GM21737 (cell line): ENCODE measurements around the gene CREB3.
A peak's percentile ranks its signal among the peaks of the same experiment; 100 is the strongest.

Experiments used
- ATAC-seq: cut with Tn5 transposase; IDR thresholded peaks from one replicate; pipeline ENCODE4 v1.9.1; 2021; ENCODE audit warnings: mild to moderate bottlenecking, moderate library complexity; ENCODE audit not compliant: unreplicated experiment

Gene CREB3, protein sequence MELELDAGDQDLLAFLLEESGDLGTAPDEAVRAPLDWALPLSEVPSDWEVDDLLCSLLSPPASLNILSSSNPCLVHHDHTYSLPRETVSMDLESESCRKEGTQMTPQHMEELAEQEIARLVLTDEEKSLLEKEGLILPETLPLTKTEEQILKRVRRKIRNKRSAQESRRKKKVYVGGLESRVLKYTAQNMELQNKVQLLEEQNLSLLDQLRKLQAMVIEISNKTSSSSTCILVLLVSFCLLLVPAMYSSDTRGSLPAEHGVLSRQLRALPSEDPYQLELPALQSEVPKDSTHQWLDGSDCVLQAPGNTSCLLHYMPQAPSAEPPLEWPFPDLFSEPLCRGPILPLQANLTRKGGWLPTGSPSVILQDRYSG

DNA sequence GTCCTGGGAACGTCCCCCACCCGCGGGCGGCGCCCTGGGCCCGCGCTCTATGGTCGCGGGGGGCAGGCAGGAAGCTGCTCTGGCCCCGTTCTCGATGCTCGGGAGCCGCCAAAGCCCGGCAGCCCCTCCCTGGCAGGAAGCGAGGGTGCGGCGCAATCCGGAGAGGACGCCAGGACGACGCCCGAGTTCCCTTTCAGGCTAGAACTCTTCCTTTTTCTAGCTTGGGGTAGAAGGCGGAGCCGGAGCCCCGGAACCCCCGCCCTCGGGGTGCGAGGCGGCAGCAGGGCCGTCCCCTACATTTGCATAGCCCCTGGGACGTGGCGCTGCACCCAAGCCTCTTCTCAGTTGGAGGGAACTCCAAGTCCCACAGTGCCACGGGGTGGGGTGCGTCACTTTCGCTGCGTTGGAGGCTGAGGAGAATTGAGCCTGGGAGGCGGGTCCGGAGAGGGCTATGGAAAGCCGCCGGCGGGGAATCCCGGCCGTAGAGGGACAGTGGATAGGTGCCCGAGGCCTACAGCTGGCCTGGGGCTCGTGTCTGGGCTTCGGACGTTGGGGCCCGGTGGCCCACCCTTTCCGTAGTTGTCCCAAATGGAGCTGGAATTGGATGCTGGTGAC, at the start of gene CREB3, which contains the start of gene TLN1:
CREB3 (plus strand) TSS at position 482 of the 615 bp plus-strand sequence; CDS start at position 589, 107 bp downstream.
TLN1 (minus strand) TSS at position 11 of the 615 bp plus-strand sequence. CDS start 6,501 bp downstream, outside the sequence.
- ATAC-seq, result peak; percentile 71

DNA sequence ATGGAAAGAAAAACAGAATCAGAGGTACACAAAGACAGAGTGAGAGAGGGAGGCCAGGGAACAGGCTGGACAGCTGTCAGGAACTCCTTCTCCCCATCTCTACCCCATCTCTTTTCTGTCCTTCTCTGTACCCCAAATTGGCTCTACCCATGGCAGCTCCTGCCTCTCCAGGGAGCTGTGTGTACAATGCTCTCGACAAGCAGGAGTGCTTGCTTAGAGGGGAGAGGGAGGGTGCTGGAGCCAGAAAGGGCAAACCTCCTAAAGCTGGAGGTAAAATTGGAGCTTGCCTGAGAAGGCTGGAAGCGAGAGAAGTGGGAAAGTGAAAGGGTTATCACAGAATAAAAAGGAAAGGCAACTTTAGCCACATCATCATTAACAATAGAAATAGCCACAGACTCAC, 49.1 kb upstream of the CREB3 start:
- ATAC-seq, result no peak

DNA sequence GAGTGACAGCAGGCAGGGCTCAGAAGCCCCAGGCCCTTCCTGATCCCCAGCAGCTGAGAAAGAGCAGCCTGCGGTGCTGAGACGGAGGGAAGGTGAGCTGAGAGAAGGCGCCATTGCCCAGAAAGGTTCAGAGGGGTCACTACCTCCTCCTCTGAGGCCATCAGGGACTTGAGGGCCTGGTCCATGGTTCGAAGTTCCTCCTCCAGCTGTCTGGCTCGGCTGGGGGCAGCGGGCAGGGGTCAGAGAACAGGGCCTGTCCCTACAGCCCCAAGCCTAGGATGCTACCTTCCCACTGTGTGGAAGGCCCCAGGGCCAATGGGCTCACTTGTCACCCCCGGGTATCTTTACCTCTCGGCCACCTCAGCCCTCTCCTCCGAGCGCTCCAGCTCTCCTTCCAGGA, 47.5 kb upstream of the CREB3 start:
- no peak for ATAC-seq

DNA sequence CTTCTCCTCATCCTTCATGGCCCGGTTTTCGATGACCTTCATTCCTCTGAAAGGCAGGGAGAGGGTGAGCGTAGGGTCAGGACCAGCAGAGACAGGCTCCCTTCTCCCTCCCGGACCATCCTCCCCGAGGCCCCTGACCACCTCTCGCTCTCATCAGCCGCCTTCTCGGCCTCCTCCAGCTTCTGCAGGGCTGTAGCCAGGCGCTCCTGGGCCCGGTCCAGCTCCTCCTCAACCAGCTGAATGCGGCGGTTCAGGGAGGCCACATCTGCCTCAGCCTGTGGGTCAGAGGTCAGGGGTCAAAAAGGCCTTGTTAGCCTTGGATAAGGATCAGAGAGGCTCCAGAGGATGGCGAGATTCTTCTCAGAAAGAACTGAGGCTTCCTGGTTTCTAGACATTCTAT, 47.0 kb upstream of the CREB3 start:
- ATAC-seq, result no peak

DNA sequence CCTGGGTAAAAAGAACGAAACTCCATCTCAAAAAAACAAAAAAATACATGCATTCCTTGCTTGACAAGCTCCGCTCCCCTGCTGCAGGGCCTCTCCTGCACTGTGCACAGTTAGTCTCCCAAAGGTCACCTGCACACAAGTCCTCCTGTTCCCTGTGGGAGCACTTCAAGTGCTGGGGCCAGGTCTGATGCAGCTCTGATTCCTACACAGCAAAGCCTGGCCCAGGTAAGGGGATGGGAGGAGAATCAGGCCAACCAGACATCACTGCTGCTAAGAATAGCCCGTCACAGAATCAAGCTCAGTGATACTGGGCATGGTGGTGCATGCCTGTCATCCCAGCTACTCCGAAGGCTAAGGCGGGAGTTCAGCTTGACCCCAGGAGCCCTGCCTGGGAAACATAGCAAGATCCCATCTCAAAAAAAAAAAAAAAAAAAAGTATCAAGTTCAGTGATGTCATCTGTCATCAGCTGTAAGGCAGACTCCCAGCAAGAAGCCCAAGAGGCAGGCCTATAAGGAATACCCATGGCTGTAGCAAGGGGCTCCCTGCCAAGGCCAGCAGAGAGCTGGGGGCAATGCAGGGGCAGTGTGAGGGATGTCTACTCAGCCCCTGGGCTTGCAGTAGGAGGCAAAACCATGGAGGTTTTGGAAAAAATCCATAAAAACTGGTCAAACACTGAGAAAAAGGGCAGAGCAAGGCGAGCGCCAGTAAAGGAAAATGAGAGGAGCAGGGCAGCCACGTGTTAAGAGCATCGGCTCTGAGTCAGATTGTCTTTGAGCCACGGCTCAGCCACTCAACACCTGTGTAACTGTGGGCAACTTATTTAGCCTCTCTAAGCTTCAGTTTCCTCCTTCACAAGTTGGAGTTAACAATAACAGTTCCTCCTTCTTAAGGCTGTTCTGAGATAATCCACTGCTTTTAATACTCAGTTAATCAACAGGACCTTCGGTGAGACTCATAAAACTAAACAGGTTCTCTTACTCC, 46.0 kb upstream of the CREB3 start:
- no peak for ATAC-seq

DNA sequence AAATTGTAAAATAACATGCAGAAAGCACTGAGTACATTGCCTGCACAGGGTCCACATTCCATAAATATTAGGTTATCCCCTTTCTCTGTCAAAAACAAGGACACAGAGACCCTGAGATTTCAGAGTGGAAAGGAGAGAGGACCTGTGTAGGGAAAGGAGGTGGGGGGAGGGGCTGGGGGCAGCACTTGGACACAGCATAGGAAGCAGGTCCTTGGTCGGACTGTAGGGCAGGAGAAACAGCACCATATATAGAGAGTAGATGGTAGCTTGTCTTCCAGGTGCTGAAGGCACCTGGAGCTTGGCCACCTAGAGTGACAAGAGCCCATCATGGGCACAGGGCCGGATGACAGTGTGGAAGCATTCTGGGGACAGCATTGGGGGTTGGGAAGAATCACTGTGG, 45.2 kb upstream of the CREB3 start:
- no peak for ATAC-seq

DNA sequence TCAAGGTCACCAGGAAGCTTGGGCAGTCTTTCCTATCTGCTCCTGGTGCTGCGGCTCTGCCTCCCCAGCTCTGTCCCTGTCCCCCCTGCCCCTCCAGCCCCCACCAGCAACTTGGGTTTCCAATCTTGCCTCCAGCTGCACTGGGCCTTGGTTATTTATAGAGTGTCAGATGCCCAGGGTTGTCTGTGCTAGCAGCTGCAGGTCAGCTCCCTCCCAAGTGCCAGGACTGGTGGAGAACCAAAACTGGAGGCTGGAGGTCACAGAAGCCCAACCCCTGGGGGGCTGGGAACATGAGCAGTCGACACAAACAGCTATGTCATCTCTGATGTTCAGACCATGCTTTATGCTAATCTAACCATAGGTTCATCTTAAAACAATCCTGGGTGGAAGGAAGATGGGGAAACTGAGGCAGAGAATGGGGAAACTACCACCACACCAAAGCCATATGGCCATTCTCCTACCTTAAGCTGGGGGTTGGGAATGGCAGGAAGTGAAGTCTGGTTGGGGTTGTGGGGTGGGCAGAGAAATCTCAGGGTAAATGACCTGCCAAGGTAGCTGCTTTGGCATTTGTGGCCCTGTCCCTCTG, 44.4 kb upstream of the CREB3 start:
- ATAC-seq, result no peak

DNA sequence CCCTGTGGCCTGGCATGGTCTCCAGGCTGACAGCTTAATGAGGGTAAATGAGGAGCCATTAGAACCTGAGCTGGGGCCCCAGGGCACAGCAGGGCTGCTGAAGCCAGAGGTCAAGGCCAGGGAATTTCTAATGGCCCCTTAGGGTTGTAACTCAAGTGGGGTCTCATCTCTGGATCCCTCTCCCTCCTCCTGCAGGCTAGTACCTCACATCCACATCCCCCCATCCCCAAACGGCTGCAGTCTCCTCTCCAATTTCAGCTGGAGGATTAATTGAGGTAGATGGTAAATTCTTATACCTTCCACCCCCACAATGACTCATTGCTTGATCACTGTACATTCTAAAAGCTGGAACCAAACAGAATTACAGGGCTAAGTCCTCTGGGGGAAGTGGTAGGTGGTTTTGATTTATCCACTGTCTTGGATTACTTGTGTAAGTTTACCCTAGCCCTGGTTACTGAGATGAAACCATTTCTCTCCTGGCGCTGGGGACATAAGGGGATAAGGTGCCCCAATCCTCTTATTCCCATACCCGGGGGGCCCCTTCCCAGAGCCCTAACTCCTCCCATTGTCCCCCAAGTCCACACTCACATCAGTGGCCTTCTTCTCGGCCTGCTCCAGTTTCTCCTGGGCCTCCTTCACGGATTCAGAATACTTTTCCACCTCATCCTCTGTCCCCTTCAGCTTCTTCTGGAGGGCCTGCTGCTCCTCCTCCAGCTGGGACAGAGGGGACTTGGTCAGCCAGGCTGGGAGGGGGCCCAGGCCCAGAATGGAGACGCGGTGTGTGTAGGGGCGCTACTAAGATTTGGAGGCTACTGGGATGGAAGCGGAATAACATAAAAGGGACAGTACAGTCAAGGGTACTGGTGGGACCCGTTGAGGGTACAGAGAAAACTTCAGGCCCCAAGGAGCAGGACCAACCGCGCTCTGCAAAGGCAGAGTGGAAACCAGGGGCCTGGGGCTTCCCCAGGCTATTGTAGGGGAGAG, 43.6 kb upstream of the CREB3 start:
- no peak for ATAC-seq

DNA sequence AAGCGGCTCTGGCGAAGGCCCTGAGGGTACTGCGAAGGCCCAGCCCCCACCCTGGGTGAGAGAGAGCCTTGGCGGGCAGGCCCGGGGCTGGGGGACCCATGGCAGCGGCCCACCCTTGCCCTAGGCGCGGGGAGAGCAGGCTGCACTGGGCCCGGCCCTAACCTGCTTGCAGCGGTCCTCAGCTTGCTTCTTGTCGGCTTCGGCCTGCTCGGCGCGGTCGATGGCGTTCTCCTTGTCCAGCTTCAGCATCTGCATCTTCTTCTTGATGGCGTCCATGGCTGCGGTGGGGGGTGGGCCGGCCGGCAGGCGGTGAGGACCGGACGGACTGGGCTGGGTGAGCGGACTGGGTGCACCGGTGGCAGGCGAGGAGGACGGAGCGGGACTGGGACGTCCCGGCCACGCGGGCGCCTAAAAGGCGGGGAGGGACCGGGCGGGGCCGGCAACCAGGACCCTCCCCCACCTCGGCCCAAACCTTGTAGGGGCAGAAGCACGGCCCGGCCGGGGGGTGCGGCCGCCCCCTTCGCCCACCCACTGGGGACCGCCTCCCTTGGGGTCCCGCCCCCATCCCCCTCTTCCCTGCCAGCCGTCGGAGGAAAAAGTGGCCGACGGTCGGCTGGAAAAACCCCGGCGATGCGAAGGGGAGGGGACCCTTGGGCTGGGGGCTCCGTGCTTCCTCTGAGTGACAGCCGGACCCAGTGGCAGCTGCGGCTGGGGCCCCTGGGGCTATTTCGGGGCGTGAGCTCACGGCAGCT, 42.7 kb upstream of the CREB3 start, which contains the start of gene TPM2:
TPM2 (minus strand) TSS at position 384 of the 752 bp plus-strand sequence; CDS start at position 276, 108 bp downstream.
- no peak for ATAC-seq

DNA sequence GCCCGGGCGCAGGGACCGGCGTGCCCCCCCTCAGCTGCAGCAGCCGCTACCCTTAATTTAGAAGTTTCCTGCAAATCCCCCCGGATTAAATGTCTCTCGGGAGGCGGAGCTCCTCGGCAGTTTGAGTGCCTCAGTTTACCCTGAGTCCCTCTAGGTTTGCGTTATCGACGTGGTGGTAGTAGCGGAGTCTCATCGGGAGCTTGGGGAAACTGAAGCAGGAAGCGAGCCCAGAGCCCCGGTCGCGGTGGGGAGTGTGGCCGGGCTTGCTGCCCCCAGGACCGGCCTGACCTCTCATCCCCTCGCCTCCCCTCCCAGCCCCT, 42.2 kb upstream of the CREB3 start:
- ATAC-seq, result no peak

DNA sequence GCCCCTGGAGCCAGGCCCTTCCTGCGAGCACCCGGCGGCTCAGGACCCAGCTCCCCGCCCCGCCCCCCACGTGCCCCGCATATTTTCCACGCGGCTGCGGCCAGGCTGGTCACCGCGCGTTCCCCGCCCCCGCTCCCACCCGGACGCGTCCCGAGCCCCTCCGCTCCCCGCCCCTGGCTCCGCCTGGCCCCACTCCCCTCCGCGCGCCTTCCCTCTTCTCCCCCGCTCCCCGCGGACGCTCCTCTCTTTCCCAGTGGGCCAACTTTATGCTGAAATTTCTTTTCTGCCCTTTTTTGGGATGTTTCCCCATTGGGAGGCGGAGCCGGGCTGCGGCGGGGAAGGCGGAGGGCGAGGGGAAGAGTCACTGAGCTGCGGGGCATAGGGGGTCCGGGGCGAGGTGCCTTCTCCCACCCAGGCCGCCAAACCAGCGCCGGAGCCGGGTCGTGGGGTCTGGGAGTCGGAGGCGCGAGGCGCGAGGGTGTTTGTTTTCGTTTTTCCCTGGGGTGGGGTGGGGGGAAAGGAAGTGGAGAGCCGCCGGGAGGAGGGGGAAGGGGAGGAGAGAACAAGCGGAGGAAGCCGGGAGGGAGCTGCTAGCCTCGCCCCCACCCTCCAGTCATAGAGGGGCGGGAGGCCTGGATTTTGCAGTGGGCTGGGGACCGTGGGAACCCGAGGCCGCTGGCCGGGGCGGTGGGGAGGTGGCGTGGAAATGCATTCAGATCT, 41.7 kb upstream of the CREB3 start:
- no peak for ATAC-seq

DNA sequence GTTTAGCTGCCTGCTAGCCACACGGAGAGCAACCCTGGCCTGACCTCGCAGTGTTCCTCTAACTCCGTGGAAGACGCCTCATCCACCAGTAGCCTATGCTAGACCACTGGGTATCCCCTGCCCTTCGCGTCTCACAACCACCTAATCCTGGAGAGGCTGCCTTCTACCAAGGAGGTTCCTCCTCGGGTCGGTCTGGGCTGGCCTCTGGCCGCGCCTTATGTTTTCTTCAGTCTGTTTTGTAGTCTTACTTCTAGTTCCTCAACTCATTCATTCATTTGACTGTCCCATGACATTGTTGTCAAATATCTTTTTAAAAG, 41.2 kb upstream of the CREB3 start:
- ATAC-seq, result no peak

DNA sequence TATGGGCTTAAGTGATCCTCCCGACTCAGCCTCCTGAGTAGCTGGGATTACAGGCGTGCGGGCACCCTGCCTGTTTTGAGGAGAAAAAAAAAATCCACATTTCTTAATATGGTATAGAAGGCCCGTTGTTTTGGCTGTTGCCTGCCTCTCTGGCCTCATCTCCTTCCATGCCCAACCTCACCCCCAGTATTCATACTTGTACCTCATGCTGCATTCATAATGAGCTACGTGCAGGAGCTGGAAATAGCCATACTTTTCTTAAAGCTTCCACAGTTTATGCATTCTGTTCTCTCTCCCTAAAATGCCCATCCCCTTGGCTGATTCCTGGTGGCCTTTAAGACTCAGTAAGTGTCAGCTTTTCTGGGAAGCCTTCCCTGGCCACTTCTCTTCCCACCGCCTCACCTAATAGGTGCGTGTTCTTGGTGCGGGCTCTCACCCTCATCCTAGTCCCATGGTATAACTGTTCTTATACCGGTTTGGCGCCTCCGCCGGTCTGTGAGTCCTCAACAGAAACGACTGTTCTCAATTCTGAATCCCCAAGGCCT, 40.6 kb upstream of the CREB3 start:
- no peak for ATAC-seq

DNA sequence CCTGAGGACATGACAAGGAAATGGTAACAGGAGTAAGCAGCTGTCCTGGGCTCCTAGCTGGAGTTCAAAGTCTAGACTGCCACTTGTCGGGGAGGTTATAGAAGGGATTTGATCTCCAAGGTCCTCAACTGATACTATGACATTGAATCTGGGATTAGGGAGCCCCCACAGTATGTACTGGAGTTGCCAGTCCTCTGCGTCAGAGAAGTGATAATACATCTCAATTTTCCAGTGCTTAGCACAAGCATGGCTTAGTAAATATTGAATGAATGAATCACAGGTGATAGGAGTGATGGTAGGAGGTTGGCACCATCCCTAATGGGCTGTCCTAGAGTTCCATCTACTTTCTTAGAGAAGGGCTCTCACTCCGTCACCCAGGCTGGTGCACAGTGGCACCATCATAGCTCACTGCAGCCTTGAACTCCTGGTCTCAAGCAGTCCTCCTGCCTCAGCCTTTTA, 36.5 kb upstream of the CREB3 start:
- ATAC-seq, result no peak

DNA sequence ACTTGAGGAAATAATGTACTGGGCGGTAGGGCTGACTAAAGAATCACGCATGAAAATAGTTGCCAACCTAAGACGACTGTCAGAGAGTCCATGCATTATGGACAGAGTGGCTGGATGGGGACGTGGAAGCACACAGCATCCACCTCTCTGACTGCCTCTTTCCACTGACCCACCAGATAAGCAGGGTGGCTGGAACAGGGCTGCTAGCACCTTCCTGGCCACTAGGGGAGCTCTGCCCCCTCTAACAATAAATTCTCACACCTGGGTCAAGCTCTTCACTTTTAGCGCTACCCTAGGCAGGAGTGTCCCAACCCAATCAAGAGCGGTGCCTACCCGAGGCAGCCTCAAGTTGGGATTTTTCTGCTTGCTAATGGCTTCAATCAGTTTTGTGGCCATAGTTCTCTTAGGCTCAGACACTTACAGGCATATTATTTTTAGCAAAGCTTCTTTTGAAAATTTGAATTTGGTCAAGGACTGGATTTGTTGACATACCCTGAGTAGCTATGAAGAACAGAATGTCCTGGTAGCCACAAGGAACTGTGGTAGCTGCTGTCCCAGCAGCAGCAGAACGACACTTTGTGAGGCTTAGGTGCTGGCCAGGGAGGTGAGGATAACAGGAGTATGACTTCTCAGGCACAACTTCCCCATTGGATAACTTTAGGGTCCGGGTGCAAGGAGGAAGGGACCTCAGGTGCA, 35.8 kb upstream of the CREB3 start:
- ATAC-seq, result peak; percentile 78

DNA sequence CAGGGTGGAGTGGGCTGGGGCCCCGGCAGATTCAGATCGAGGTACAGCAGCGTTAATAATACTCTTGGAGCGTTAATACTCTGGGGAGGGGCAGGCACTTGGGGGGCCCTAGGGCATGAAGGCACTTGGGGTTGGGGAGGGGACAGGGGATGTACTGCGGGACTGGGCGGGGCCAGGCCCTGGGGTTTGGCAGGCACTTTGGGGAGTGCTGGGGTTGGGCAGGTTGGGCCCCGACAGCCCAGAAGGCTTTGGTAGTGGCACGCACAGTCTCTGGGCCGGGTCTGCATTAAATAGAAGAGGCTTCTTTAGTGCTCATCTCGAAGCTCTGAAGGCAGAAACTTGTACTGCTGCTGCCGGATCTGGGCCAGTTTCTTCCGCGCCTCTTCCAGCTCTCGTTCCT, 35.0 kb upstream of the CREB3 start:
- no peak for ATAC-seq

DNA sequence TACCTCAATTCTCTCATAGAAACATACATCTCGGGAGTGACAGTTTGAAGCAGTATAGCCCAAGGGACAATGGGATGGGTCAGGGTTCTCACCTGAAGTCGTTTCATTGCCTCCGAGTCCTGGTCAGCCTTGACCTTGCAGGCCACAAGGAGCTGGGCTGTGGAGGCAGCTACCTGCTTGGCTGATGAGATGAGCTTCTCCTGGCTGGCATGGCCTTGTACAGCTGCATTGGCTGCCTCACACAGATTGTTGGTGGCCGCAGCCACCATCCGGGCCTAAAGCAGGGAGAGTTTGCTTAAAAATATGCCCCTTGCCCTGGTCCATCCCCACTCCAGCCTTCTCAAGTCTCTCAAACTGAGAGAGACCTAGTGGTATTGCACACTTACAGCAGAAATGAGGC, 34.2 kb upstream of the CREB3 start:
- no peak for ATAC-seq

DNA sequence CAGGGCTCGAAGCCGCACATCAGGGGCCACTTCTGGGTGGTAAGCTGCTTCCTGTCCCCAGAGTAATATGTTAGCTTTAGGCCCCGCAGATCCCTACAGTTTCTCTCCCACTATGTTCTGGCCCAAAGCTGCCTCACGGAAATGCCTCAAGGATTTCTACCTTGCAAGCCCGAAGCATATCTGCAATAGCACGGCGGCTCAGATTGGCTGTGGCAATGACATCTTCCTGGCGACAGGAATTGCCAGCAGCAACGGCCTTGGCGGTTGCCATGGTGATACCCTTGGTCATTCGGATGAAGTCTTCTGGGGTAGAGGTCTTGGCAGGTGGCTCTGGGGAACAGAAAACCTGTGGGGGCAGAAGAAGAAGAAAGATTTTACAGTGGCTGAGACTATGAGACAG, 32.4 kb upstream of the CREB3 start:
- no peak for ATAC-seq
